Lower leg skin (tissue), 4 donors: ENCODE results near the gene JPH2. TPM values are rescaled to one million over a fixed set of nuclear protein-coding genes. Genes with fewer than 3 reads are reported as not detected.

ENCODE experiments used
- DNase-seq, 2 donors: peaks; one replicate each; pipeline ENCODE4 v3.0.0-alpha.2; 2019; ENCODE audit warnings: low spot score in 2 of 2
- H3K4me3 ChIP-seq: fragments of 200-600 bp; sonication (generic); 2 replicates; pipeline ENCODE4 v1.5.1; 2017; ENCODE audit warnings: mild to moderate bottlenecking, low read depth; ENCODE audit not compliant: poor library complexity, severe bottlenecking
- CTCF ChIP-seq, 3 donors: fragments of 450-650 bp; IDR thresholded peaks; one replicate each; pipeline ENCODE4 v1.5.1; 2016; ENCODE audit warnings: antibody characterized with exemption in 3 of 3, mild to moderate bottlenecking in 3 of 3, moderate library complexity in 2 of 3
- POLR2A ChIP-seq, 2 donors: fragments of 450-650 bp; IDR thresholded peaks; one replicate each; pipeline ENCODE4 v1.6.1; 2016 to 2017; ENCODE audit warnings: antibody characterized with exemption in 2 of 2, mild to moderate bottlenecking in 1 of 2, moderate library complexity in 1 of 2
- WGBS, 2 donors: methylation state at CpG; one replicate each; pipeline ENCODE4 v1.1.5; 2018; 5-methylcytosine and 5-hydroxymethylcytosine counted together
- intact Hi-C: fragments of 100-400 bp; cut with DNase I; formaldehyde crosslinking; loops from one replicate; pipeline ENCODE4 v1.15.0; 2023; ENCODE audit warnings: low total_unique reads
- total RNA-seq, 4 donors: library from RNA; depleted of rRNA; stranded (reverse); fragments of >200 nt; gene quantifications; one replicate each; pipeline ENCODE4 v1.1.0, GENCODE V29; 2016

The JPH2 gene
- total RNA-seq, 4 donors from 2014 or later: 1.5 to 10.9 (median 5.6) TPM

- no peak overlapping the region for H3K4me3 ChIP-seq
- no peak for TF ChIP-seq POLR2A (IDR thresholded peaks at IDR 0.05)
- intact Hi-C loops: no loop called here
- peak; percentile 12 to 77 for DNase-seq
- WGBS, 2 donors: 66 to 70% methylated on average over 26 of the region's 26 CpGs
Measured at GRCh38 chr20:44069203-44070011, 117.6 kb downstream of the JPH2 start.

- intact Hi-C loops: no loop called here
- peak; percentile 9 to 58 for DNase-seq
- H3K4me3 ChIP-seq: no peak overlapping the region
- WGBS, 2 donors: 69 to 78% methylated on average over 25 to 26 of the region's 30 CpGs
- no peak for TF ChIP-seq POLR2A (IDR thresholded peaks at IDR 0.05)
- no peak for TF ChIP-seq CTCF (IDR thresholded peaks at IDR 0.05)
Measured at GRCh38 chr20:44068316-44069201, 118.4 kb downstream of the JPH2 start.

- TF ChIP-seq CTCF (IDR thresholded peaks at IDR 0.05) (no peak), POLR2A (IDR thresholded peaks at IDR 0.05) (no peak)
- peak; percentile 9 to 76 for DNase-seq
- 88 to 90% methylated on average over 9 to 13 of the region's 15 CpGs for WGBS, 2 donors
- intact Hi-C loops: no loop called here
- no peak overlapping the region for H3K4me3 ChIP-seq
Measured at GRCh38 chr20:44067650-44068081, 119.3 kb downstream of the JPH2 start.

- intact Hi-C loops: no loop called here
- peak; percentile 6 to 66 for DNase-seq
- TF ChIP-seq POLR2A (IDR thresholded peaks at IDR 0.05) (no peak), CTCF (IDR thresholded peaks at IDR 0.05) (no peak)
- 84 to 85% methylated on average over 15 of the region's 15 CpGs for WGBS, 2 donors
- no peak overlapping the region for H3K4me3 ChIP-seq
Measured at GRCh38 chr20:44066645-44067606, 120.1 kb downstream of the JPH2 start.

- H3K4me3 ChIP-seq: no peak overlapping the region
- DNase-seq: peak; percentile 8 to 77
- TF ChIP-seq CTCF (IDR thresholded peaks at IDR 0.05) (no peak), POLR2A (IDR thresholded peaks at IDR 0.05) (no peak)
- WGBS, 2 donors: 92 to 94% methylated on average over 18 to 20 of the region's 20 CpGs
- intact Hi-C loops: no loop called here
Measured at GRCh38 chr20:44065401-44066340, 121.3 kb downstream of the JPH2 start.
